CD4-positive, alpha-beta T cell treated with Interleukin-15 for 4 hours (primary cell): ENCODE results near the gene LUC7L.
A peak's percentile ranks its signal among the peaks of the same experiment; 100 is the strongest.
"Not testable (repeated sequence)": the region's sequence is repeated elsewhere in the genome, so short reads cannot be mapped to it uniquely, and the experiment has no call there.

Experiments used
- DNase-seq: peaks from one replicate; pipeline ENCODE4 v3.0.0-alpha.2; 2020; ENCODE audit warnings: low spot score

Gene LUC7L, protein sequence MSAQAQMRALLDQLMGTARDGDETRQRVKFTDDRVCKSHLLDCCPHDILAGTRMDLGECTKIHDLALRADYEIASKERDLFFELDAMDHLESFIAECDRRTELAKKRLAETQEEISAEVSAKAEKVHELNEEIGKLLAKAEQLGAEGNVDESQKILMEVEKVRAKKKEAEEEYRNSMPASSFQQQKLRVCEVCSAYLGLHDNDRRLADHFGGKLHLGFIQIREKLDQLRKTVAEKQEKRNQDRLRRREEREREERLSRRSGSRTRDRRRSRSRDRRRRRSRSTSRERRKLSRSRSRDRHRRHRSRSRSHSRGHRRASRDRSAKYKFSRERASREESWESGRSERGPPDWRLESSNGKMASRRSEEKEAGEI

DNA sequence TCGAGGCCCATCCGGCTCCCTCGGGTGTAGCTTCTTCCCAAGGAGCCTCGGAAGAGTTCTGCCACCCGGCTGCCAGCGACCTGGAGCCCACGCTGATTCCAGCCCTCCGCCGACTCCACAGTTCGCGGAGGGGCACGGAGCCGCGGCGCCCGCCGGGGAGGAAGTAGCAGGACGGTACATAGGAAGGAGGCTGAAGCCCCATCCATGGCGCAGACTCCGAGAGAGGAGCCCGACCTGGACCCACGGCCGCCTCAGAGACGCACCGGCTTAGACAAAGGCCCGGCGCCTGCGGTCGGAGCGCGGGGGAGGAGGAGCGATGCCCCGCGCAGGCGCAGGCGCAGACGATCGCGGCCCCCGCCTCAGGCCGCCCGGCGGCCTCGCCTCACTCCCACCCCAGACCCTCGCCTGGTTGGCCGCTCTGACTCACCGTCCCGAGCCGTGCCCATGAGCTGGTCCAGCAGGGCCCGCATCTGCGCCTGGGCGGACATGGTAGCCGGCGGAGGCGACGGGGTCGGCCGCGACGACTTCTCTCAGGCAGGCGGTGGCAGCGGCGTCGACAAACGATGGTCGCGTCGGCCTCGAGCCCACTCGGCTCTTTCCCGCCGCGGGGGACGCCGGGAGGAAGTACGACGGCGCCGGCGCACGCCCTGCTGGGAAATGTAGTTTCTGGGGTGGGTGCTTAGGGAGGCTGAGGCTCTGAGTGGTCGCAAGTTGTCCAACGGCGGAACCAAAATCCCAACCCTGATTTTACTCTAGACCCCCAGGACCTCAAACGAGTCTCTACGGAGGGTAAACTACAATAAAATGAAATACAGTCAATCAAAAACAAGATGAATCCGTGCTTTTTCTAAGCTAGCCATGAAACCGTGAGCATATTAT, at the start of gene LUC7L:
Gene LUC7L, minus strand, starts transcription at position 598 of the 879 bp plus-strand sequence. Its CDS starts 110 bp downstream, at position 488.
- peak; percentile 84 for DNase-seq

DNA sequence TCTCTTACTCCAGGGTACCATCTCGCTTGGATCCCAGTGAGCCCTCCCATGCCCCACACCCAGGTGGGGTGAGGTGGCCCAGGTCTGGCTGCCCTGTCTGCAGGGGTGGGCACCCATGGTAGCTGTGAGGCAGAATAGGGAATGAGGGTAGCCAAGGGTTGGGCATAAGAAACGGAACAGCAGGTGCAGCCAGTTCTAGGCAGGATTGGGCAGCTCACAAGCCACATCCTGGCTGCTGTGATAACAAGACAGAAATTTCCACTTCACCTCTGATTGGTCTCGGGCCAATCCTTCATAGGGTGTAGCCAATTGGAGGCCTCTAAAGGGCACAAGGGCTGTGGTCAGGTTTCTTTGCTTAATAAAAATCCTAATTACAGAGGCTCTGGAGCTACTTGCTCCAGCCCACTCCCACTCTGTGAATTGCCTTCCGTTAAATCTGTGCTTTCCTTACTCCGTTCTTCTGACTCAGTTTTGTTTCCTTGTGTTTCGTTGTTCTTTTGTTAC, 49.7 kb upstream of the LUC7L start:
- peak; percentile 24 for DNase-seq

DNA sequence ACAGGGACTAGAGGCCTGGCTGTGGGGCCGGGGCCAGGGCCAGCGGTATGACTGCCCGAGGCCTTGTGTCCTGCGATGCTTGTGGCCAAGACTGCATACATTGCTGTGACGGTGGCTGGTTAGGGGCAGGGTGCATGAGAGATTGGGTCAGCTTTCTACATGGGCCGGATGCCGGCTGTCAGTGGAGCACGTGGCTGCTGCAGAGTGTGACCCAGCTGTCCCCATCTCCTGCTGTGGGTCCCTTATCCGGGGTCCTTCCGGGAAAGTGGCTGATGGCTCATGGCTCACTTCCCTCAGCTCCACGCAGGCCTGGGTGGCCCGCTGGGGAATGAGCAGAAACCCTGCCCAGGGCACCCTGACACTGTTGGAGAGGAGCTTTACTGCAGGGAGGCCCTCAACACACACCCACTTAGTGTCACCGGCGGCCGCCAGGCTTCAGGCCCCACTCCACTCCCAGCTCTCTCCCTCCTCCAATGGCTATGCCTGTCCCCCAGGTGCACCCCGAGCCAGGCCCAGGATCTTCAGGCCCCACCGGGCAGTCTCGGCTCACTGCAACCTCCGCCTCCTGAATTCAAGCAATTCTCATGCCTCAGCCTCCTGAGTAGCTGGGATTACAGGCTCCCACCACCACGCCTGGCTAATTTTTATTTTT, 47.3 kb upstream of the LUC7L start:
- no peak for DNase-seq

DNA sequence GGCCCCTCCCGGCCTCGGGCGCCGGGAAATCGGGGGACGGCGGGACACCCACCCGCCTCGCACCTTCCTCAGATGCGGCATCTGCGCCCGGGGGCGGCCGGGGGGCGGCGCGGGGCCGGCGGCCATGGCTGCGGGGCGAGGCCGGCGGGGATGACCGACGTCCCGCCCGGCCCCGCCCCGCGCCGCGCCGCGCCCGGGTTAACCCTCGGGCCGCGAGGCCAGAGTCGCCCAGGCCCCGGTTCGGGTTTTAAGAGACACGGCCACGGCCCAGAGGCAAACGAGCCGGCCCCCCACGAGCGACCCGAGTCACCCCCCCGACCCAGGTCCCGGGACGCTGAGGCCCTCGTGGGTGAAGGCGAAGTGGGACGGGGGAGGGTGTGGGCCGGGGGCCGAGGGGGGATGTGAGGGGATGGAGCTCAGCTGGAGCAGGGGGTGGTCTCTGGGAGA, 46.6 kb upstream of the LUC7L start, which contains the start of gene RGS11:
Gene RGS11, minus strand, starts transcription at position 159 of the 447 bp plus-strand sequence. Its CDS starts 33 bp downstream, at position 126.
- no peak for DNase-seq

DNA sequence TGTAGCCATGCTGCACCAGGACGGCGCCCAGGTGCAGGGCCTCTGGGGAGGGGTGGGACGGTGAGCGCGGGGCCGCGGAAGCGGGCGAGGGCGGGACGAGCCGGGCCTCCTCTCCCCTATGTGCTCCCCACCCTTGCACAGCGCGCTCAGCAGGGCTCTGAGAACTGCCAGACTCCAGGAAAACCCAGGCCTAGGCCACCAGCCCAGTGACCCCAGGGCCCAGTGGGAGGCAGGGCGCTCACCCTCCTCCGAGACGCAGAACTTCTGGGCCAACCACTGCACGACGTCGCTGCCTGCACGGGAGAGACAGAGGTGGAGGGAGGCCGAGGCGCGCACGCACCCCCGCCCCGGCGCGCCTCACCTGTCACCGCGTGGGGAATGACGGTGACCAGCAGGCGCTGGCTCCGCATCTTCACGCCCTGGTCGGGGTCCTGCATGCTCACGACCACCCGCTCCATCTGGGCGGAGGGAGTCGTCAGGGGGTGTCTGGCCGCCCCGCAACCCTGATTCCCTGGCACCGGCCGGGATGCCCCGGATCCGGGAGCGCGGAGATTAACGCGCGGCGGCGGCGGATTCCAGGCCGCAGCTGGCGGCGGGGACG, 45.9 kb upstream of the LUC7L start:
- no peak for DNase-seq

DNA sequence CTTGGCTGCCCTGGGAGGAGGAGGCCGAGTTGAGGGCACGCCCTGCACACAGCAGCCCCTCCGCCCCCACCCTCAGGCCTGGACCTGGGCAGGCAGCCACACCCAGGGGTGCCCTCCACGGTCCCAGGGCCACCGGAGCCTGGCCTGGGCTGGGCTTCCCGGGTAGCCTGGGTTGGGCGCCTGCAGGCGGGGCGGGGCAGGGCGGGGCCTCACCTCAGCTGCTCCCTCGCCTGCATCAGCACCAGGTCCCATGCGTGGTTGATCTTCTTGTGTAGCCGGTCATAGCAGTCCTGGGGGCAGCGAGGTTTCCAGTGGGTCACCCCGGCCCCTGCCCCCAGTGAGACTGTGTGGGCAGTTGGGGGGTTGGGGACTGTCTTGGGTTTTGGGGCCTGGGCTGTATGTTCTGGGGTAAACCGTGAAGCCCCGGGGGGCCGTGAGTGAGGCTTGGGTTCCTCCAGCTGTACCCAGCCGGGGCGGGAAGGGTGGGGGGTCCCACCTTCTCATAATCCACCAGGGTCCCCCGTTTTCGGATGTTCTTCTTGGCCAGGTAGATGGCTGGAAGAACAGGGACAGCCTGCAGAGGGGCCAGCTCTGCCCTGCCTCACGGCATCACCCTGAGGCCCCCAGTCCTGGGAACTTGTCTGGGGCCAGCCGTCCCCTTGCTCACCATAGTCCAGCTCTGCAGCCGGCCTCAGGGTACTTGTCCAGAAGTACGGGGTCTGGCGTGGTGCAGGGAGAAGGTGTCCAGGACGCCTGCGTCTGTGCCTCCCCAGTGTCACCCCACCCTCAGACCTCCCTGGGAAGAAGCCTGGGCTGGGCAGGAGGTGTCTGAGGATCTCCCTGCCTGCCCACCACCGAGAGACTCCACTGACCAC, 44.5 kb upstream of the LUC7L start:
- no peak for DNase-seq

DNA sequence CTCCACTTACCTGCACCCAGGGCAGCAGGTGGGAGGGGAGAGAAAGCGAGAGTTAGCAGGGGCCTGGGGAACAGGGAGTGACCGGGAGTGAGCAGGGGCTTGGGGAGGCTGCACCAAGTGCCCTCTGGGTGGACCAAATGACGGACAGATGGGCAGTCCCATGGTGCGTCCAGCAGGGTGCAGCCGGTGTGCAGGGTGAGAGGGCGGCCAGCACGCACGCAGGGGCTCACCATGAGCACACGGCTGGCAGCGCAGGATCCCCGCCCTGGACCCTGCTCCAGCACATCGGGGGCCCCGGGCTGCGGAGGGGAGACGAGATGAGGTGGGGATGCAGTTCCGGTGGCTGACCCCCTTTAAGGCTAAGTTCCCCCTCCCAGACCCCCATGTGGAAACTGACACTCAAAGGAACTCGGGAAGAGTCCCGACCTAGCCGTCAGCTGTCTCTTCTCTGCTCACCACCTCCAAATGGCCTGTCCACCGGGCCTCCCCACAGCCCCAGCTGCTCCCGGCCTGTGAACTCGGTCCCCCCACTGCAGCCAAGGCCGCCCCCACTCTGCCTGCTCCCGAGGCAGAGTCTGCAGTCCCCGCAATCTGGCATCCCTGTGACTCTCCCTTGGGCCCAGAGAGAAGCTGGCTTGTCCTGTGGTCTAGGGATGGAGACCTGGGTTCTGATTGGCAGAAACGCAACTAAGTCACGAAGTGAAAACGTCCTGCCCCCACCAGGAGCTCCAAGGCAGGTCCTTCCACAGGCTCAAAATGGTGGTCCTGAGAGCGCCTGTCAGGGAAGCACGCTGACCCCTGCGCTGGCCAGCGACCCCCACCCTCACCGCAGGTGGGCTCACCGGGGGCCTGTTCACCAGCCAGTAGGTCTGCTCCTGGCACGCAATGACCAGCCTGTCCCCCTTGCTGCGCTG, 43.6 kb upstream of the LUC7L start:
- no peak for DNase-seq

DNA sequence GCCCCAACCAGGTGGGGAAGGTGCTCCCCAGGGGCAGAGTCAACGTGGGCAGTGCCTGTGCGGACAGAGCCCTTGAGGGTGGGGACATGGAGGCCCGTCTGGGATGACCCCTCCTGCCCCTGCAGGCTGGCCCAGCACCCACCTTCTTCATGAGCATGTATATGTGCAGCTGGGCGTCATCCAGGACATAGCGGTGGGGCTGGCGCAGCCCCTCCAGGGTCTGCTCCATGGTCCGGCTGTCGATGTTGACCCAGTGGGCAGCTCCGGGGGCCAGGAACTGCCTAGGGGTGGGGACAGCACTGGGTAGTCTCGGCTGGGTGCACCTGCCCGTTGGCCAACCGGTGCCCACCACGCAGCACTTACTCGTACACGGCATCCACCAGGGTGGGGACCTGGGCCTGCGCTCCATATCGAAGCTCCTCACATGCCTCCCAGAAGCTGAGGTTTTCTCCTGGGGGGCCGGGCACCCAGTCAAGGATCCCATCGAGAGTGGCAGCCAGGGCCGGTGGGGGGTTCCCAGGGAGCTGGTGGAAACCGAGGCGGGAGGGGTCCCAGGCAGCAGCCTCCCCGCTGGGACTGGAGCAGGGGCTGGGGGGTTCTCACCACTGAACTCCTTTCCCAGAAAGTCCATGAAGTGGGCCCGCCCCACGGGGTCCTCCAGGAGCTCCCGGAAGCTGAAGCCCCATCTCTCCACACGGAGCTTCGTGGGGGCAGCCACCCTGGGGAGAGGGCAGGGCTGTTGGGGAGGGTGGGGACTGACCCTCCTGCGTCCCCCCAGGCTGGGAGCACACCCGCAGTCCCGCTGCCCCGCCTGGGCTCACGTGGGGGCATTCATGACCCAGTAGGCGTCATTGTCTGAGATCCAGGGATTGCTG, 41.4 kb upstream of the LUC7L start:
- DNase-seq, result no peak

DNA sequence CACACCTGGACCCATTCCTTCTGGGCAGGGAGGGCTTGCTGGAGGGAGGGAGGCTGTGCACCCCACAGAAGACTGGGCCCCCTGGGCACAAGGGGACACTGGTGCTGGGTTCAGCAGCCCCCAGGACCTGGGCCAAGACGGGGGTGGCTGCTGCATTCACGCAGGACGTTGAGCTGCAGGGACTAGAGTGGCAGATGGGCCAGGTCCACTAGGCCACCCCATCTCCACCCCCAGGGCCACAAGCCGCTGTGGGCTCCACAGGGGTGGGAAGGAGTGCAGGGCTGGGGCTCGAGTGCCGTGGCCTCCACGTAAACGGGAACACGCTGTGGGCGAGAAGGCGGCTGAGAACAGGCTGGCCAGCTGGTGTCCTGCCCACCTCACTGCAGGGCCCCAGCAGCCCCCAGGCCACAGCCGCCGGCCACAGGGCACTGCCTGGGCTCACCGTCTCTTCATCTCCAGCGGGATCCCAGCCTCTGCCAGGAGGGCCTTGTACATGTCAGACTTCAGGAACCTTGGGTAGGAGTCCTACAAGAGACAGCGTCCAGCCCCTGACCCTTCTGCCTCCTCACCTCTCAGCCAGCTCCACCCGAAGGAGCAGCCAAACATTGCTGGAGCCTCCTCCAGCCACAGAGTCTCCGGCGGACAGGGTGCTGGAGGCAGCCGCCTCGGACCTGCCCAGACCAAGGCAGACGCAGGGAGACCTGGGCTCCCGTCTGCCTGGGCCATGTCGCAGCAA, 40.0 kb upstream of the LUC7L start:
- no peak for DNase-seq

DNA sequence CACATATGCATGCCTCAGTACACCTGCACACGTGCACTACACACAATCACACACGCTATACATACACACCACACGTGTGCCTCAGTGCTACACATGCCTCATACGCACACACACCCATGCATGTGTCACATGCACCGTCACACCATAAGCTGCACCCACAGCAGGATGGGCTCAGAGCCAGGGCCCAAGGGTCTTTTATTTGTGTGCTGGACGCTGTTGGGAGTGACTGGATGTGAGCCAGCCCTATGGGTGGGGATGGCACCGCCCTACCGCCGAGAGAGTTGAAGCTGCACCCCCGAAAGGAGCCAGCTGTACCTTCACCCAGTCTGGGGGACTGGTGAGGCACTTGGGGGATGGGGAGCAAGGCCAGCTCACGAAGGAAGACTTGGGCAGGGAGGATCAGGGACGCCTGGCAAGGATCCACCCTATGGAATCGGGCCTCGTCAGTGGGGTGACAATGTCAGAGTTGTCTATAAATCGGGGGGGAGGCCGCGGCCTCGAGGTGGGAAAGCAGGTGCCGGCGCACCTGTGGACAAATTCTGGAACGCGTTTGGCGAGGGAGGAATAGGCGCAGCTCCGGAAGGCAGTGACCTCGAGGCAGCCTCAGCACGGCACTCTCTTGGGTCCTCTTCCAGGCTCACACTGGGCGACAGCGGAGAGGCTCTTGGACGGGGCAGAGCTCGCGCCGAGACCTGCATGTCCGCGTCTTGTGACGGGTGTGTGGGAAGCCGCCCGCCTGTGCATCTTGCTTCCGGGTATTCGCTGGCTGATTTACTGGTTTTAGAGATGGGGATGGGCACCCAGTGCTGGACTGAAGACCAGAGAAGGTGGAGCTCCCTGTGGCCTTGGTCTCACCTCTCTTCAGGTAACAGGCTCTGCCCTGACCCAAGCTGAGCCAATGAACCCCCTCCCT, 39.1 kb upstream of the LUC7L start:
- no peak for DNase-seq

DNA sequence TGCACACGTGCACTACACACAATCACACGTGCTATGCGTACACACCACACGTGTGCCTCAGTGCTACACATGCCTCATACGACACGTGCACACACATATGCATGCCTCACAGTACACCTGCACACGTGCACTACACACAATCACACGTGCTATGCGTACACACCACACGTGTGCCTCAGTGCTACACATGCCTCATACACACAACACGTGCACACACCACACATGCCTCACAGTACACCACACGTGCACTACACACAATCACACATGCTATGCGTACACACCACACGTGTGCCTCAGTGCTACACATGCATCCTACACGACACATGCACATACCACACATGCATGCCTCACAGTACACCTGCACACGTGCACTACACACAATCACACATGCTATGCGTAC, 38.3 kb upstream of the LUC7L start:
- not testable (repeated sequence) for DNase-seq

DNA sequence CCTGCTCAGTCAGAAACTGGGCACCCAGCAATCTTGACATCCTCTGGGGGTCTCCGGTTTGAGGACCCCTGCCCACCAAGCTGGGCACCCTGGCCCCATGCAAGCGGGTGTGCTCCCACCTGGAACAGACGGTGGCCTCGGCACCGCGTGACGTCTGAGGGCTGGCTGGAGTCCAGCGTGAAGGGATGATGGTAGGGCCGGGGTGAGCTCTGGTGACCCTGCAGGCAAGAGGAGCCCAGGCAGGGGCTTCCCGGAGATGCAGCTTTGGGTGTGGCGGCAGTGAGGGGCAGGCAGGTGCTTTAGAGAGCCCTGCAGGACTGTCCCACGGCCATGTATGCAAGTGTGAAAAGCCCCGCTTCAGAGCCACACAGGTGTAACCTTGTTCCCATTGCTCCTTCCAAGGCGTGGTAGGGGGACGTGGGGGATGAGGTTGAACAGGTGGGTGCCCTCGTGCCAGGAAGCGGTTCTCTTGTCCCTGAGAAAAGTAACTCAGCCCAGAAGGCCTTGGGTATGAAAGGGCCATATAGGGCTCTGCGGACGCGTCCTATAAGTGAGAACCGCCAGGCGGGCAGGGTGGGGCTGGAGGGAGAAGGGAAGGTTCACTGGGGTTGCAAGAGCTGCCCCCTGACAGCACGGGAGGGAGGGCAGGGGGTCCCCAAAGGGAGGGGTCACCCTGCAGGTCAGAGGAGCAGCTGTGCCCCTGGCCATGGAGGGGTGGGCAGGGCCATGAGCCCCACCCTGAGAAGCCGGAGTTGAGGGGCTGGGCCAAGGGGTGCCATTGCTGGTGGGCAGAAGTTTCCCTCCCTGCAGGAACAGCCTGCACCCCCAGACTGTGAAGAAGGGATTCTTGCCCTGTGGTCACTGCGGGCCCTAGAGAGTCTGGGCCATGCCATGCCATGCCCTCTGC, 37.3 kb upstream of the LUC7L start:
- DNase-seq, result no peak

DNA sequence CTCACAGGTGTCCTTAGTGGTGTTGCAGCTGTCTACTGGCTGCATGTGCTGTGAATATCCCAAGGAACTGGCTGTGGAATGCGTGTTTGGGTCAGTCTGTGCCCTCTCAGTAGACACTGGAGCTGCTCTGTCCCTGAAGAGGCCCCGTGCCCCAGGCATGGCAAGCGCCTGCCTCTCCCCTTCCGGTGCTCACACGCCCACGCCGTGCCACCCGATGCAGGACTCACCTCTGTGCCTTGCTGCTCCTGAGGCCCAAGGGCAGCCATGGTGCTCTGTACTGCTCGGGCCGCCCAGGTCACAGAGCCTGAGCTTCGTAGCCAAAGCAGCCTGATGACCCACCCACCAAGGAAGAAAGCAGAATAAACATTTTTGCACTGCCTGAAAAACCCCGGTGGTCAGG, 36.5 kb upstream of the LUC7L start:
- no peak for DNase-seq

DNA sequence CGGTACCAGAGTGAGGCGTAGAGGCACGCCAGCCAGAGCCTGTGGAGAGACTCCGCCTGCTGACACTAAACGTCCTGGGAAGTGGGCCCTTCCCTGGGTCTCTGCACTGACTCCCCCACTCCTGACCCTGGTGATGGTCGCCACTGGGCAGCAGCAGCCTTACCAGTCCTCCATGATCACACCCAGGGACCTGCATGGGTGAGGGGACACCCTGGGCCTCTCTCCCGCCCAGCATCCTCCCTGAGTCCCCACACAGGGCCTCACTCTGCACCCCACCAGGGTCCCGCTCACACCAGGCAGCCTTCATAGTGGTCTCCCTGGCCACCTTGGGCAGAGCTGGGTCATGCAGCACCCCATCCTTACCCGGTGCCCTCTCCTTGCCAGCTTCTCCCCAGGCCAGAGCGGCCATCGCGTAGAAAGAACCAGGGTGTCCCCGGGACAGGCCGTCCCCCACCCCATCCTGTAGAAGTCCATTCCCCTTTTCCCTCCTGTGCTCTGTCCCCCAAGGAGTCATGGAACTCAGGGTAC, 35.8 kb upstream of the LUC7L start:
- no peak for DNase-seq

DNA sequence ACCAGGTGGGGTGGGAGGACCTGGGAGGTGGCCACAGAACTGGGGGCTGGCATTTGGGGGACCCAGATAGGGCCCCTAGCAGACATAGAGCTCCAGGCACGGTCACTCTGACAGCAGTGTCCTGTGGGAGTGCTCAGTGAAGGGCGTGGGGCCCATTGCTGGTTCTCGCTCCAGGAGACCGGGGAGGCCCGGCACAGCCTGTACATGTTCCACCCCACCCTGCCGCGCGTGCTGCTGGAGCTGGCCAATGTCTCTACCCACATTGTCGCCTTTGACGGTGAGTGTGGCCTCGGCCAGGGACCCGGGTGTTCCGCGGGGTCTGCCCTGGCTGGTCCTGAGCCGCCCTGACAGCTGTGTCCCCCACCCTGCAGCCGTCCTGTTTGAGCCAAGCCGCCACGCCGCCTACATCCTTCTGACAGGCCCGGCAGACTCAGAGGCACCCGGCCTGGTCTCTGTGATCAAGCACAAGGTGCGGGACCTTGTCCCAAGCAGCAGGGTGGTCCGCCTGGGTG, 35.2 kb upstream of the LUC7L start:
- DNase-seq, result no peak
